ENCODE measurements around the gene SEMA4D. TPM values are rescaled to one million over a fixed set of nuclear protein-coding genes. Genes with fewer than 3 reads are reported as not detected.

SEMA4D gene
- polyA plus RNA-seq, 1 experiment: 0.50 TPM

DNA sequence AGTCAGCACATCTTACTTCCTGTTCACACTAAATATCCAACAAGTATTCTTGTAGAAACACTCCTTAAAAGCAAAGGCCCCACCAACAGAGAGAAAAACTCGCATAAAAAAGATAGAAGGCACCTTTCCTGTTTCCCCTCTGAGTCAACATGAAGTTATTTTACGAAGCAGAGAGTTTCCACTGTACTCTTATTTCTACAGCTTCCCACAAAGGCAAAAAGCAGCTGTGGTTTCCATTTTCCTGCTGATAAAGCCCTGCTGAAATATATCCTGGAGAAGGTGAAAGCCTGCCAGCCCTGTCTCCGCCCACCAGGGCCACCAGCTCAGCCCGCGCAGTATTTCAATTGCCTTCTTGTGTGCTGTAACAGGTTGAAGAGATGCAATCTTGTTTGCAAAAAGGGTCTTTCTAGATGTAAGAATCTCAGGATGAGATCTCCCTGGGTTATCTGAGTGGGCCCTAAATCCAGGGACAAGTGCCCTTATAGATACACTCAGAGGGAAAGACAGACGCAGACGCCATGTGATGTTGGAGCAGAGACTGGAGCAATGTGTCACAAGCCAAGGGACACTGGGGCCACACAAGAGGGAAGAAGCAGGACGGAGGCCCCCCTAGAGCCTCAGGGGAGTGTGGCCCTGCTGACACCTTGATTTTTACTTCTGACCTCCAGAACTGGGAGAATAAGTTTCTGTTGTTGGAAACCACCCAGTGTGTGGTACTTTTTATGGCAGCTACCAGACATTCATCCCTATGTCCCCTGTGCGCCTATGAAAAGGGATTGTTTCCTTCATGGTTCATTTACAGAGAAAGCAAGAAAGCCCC, 19.9 kb downstream of the SEMA4D start:
- Histone ChIP-seq H3K27me3 (ENCODE audit: control insufficient read depth, insufficient read depth, low read length) (no peaks in the 10 kb centered on the region; the same call in 1 of the 2 replicates), H3K4me3 (ENCODE audit: low read depth, low read length) (no peak overlapping the region), H3K36me3 (ENCODE audit: control insufficient read depth, insufficient read depth, low read length) (no peaks in the 10 kb centered on the region)
- no peak for TF ChIP-seq CTCF (IDR thresholded peaks at IDR 0.05; ENCODE audit: insufficient read depth, low read depth, low read length)
- ChIA-PET POLR2A (no interaction called here), CTCF (no interaction called here)
- DNase-seq (ENCODE audit: low read depth): no peak

DNA sequence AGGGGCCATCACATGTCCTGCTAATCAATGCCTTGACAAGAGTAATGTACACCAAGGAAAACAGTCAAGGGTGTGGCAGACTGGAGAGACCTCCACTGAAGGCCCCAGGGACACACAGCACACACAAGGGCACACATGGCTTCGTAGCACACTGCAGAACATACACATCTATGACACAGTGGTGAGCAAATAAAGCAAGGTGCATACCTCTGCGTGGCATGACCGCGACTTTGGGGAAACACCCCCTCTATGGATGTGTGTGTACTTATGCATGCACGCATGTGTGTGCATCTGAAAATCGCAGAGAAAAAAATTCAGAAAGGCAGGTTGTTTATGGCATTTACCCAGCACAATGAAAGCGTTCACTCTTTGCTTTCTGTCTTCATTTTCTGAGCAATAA, 20.5 kb downstream of the SEMA4D start:
- H3K36me3 ChIP-seq (ENCODE audit: control insufficient read depth, insufficient read depth, low read length): no peaks in the 10 kb centered on the region
- no peaks in the 10 kb centered on the region; the same call in 1 of the 2 replicates for H3K27me3 ChIP-seq (ENCODE audit: control insufficient read depth, insufficient read depth, low read length)
- no peak overlapping the region for H3K4me3 ChIP-seq (ENCODE audit: low read depth, low read length)
- DNase-seq (ENCODE audit: low read depth): no peak
- ChIA-PET CTCF (no interaction called here), POLR2A (no interaction called here)
- TF ChIP-seq CTCF (IDR thresholded peaks at IDR 0.05; ENCODE audit: insufficient read depth, low read depth, low read length): no peak

- no peak for TF ChIP-seq CTCF (IDR thresholded peaks at IDR 0.05; ENCODE audit: insufficient read depth, low read depth, low read length)
- Histone ChIP-seq H3K36me3 (ENCODE audit: control insufficient read depth, insufficient read depth, low read length) (no peaks in the 10 kb centered on the region), H3K27me3 (ENCODE audit: control insufficient read depth, insufficient read depth, low read length) (no peaks in the 10 kb centered on the region), H3K4me3 (ENCODE audit: low read depth, low read length) (no peak overlapping the region)
- DNase-seq (ENCODE audit: low read depth): no peak
- POLR2A ChIA-PET: no interaction called here
- CTCF ChIA-PET: no interaction called here
Measured at GRCh38 chr9:89476546-89476945, 21.4 kb downstream of the SEMA4D start.

DNA sequence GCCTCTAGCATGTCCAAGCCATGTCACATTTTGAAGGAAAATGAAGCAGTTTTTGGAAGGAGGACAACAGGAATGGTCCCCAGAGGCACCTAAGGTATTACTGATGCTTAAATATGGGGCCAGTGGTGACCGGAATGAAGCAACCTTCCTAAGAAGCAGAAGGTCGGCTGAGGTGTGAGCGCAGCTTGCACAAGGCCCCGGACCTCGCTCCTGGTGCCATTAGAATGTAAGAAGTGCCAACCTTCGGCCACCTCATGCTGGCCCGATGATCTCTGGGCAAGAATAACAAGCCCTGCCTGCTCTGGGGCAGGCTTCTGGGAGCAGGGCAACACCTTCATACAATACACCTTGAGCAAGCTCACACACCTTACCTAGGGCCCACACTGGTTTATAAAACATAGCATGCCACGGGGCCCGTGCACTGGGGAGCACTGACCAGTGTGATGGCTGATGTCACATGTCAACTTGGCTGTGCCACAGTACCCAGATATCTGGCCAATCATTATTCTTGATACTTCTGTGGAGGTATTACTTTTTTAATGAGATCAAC, 21.9 kb downstream of the SEMA4D start:
- no peak for TF ChIP-seq CTCF (IDR thresholded peaks at IDR 0.05; ENCODE audit: insufficient read depth, low read depth, low read length)
- no peak overlapping the region for H3K4me3 ChIP-seq (ENCODE audit: low read depth, low read length)
- no peak for DNase-seq (ENCODE audit: low read depth)
- CTCF ChIA-PET: interaction anchor here (1.6 kb wide), 1 partner anchor 50 kb away, joined by 3 read pairs; no protein-coding TSS in a partner anchor
- H3K27me3 ChIP-seq (ENCODE audit: control insufficient read depth, insufficient read depth, low read length): no peaks in the 10 kb centered on the region
- no peaks in the 10 kb centered on the region for H3K36me3 ChIP-seq (ENCODE audit: control insufficient read depth, insufficient read depth, low read length)
- POLR2A ChIA-PET: no interaction called here

- Histone ChIP-seq H3K4me3 (ENCODE audit: low read depth, low read length) (no peak overlapping the region), H3K36me3 (ENCODE audit: control insufficient read depth, insufficient read depth, low read length) (no peaks in the 10 kb centered on the region), H3K27me3 (ENCODE audit: control insufficient read depth, insufficient read depth, low read length) (no peaks in the 10 kb centered on the region)
- DNase-seq (ENCODE audit: low read depth): no peak
- ChIA-PET POLR2A (no interaction called here), CTCF (interaction anchor here (1.2 to 1.6 kb wide), 2 partner anchors 14 to 49 kb away, joined by 3 read pairs; no protein-coding TSS in a partner anchor)
- TF ChIP-seq CTCF (IDR thresholded peaks at IDR 0.05; ENCODE audit: insufficient read depth, low read depth, low read length): no peak
Measured at GRCh38 chr9:89474939-89475338, 23.0 kb downstream of the SEMA4D start.

All from BJ (cell line).